Ectodermal cell (in vitro differentiated cells): ENCODE measurements around the gene RNU6-1.

Experiments
- H3K27ac ChIP-seq: 2 replicates; pipeline ENCODE4 v1.7.0; 2013; ENCODE audit warnings: mild to moderate bottlenecking, low read depth, low read length; ENCODE audit not compliant: insufficient read depth, poor library complexity, severe bottlenecking
- H3K27me3 ChIP-seq: 2 replicates; pipeline ENCODE4 v1.7.0; 2013; ENCODE audit warnings: mild to moderate bottlenecking, low read length; ENCODE audit not compliant: insufficient read depth, control insufficient read depth, poor library complexity, severe bottlenecking
- H3K36me3 ChIP-seq: one replicate; pipeline ENCODE4 v1.7.0; 2013; ENCODE audit warnings: low read length; ENCODE audit not compliant: control insufficient read depth, insufficient read depth
- H3K4me1 ChIP-seq: one replicate; pipeline ENCODE4 v1.7.0; 2013; ENCODE audit warnings: low read length; ENCODE audit not compliant: control insufficient read depth, insufficient read depth
- H3K4me3 ChIP-seq: 2 replicates; pipeline ENCODE4 v1.7.0; 2013; ENCODE audit warnings: low read depth, low read length, control low read depth; ENCODE audit not compliant: insufficient read depth
- H3K9me3 ChIP-seq: 2 replicates; pipeline ENCODE4 v1.7.0; 2013; ENCODE audit warnings: mild to moderate bottlenecking, low read length, moderate library complexity; ENCODE audit not compliant: control insufficient read depth
- WGBS, 2 experiments: methylation state at CpG; one replicate each; pipeline ENCODE4 v1.1.7; 2013; ENCODE audit warnings: missing lambda C conversion rate in 2 of 2; 5-methylcytosine and 5-hydroxymethylcytosine counted together

Gene RNU6-1

DNA sequence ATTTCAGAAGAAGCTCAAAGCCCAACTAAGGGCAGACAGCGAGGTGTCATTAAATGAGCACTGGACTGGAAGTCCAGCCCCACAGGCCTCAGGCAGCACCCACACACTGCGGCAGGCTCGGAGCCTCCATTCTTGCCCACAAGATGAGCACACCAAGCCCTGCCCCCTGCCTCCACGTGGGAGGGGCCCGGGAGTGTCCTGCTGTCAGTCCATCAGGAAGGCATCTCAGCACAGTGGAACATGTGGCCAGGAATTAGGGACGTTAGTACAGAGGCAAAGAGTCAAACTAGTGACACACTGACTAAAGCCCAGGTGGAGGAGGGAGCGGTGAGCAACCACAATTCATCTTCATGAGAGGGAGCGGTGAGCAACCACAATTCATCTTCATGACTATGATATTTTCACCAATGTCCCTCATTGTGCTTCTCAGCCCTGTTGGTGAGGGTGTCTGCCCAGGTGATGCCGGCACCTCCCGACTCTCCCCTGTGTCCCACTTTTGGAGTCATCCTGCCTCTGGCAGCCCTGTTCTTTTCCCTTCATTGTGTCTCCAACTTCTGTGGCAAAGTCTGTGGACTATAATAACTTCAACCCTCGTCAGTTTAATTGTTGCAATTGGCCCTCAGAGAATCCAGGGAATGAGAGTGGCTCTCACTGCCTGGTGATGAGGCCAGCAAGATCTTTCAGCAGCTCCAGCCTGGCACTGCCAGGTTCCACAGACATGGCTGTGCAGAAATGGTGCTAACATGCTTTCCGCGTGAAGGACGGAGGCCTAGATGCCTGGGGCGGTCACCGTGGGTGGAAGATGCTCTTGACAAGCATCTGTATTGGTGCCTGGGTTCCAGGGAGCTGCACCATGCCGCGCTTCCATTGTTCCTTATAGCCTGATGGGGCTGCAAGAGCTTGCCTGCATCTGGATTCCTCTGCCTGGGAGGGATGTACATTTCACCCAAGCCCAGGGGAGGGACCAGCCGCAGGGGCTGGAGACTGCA is 37.6 kb downstream of the RNU6-1 start:
- Histone ChIP-seq H3K4me1 (peaks cover 27% of the 10 kb centered on the region), H3K9me3 (no peaks in the 10 kb centered on the region), H3K4me3 (no peak overlapping the region), H3K27me3 (no peaks in the 10 kb centered on the region), H3K36me3 (no peaks in the 10 kb centered on the region), H3K27ac (no peak overlapping the region)
- 85% methylated on average over 19 of the region's 19 CpGs for WGBS, 2 experiments

DNA sequence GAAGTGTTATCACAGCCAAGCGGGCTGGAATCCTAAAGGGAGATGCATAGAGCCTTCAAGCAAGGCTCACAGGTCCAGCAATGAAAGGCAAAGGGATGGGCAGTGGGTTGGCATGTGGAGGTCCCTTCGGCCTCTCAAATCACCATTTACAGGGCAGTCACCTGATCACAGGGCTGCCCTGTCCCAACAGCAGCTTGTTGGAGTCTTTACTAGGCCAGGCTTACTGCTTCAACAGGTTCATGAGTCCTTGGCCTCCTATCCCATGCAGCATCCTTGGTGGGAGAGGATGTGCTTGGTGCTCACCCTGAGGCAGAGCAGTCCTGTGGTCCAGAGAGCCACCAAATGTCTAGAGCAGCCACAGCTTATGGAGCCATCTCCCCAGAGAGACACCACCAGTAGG is 38.7 kb downstream of the RNU6-1 start:
- H3K27ac ChIP-seq, result no peak overlapping the region
- no peaks in the 10 kb centered on the region for H3K27me3 ChIP-seq
- H3K4me3 ChIP-seq, result no peak overlapping the region
- no peaks in the 10 kb centered on the region for H3K36me3 ChIP-seq
- WGBS, 2 experiments, result 93 to 99% methylated on average over 2 of the region's 2 CpGs
- H3K4me1 ChIP-seq, result peaks cover 23% of the 10 kb centered on the region
- H3K9me3 ChIP-seq, result no peaks in the 10 kb centered on the region

DNA sequence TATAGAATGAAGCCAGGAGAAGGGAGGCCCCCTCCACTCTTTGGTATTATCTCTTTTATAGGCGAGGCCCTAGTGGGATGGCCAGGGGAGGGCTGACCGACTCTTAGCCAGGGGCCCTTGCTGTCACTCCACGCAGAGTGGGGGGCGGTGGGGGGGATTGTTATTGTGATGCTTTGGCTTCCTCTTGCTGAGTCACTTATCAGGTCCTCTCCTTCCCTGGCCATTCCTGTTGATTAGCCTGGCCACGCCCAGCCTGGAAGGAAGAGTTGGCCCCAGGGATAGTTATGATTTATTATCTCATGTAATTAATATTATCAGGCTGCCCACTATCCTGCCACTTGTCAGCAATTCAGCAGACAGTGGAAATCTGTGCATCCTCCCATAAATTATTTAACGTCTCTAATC is 40.0 kb downstream of the RNU6-1 start:
- no peaks in the 10 kb centered on the region for H3K9me3 ChIP-seq
- no peaks in the 10 kb centered on the region for H3K36me3 ChIP-seq
- H3K4me1 ChIP-seq, result peaks cover 10% of the 10 kb centered on the region
- 40 to 63% methylated on average over 5 of the region's 6 CpGs for WGBS, 2 experiments
- no peak overlapping the region for H3K4me3 ChIP-seq
- H3K27ac ChIP-seq, result no peak overlapping the region
- H3K27me3 ChIP-seq, result no peaks in the 10 kb centered on the region

DNA sequence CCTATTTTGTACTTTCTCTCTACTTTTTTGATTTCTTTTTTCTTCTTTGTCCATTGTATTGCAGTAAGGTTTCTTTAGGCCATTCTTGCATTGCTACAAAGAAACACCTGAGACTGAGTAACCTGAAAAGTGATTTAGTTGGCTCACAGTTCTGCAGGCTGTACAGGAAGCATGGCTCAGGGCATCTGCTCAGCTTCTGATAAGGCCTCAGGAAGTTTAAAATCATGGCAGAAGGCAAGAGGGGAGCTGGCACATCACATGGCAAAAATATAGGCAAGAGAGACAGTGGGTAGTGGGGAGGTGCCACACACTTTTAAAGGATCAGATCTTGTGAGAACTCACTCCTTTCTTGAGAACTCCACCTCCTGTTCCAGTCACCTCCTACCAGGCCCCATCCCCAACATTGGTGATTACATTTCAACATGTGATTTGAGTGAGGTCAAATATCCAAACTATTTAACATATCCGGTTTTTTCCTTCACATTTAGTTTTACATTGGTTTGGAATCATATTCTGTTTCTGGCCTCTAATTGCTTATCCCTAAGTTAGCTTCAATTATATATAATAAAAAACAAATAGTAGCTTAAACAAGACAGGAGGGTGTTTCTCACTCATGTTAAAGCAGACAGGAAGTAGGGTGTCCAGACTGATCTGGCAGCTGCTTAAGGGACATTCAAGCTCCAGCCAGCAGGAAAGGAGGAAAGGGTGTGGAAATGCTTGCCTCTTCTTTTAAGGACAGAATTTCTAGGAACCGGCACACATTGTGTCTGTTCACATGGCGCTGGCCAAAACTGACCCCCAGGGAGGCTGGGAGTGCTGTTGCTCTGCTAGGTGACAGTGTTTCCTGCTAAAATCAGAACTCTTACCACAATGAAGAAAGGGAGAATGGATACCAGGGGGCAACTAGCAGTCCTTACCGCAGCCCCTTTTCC is 43.4 kb downstream of the RNU6-1 start:
- Histone ChIP-seq H3K36me3 (no peaks in the 10 kb centered on the region), H3K4me3 (no peak overlapping the region), H3K9me3 (no peaks in the 10 kb centered on the region), H3K27ac (no peak overlapping the region), H3K27me3 (no peaks in the 10 kb centered on the region), H3K4me1 (no peaks in the 10 kb centered on the region)
- 92 to 94% methylated on average over 4 of the region's 4 CpGs for WGBS, 2 experiments

DNA sequence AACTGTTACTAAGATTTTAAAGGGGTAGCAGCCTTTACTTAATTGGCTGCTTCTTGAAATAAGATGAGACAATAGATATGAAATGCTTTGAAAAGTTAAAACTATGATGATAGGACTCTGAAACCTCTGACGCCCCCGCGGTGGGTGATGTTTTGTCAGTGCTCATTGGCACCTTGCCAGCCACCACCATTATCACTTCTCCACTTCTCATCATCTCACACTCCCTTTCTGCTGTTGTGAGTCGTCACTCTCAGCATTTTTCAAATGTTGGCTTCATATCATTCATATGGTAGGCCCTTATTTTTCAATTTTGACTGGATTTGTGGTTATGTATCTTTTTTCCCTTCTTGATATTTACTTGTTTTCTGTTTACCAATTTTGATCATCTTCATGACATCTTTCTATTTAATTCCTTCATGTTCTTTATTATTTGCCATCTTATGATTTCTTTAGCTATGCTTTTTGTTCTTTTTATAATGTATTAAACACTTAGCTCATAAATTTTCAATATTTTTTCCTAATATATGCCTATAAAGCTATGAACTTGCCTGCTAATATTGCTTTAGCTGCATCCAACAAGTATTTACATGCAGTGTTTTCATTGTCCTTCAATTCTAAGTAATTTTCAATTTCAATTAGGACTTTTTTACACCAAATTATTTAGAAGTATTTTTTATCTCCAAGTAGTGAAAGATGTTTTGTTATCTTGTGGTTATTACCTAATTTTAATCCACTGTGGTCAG is 44.8 kb downstream of the RNU6-1 start:
- no peak overlapping the region for H3K4me3 ChIP-seq
- no peak overlapping the region for H3K27ac ChIP-seq
- no peaks in the 10 kb centered on the region for H3K4me1 ChIP-seq
- H3K36me3 ChIP-seq, result no peaks in the 10 kb centered on the region
- 90 to 100% methylated on average over 4 of the region's 4 CpGs for WGBS, 2 experiments
- no peaks in the 10 kb centered on the region for H3K27me3 ChIP-seq
- no peaks in the 10 kb centered on the region for H3K9me3 ChIP-seq

DNA sequence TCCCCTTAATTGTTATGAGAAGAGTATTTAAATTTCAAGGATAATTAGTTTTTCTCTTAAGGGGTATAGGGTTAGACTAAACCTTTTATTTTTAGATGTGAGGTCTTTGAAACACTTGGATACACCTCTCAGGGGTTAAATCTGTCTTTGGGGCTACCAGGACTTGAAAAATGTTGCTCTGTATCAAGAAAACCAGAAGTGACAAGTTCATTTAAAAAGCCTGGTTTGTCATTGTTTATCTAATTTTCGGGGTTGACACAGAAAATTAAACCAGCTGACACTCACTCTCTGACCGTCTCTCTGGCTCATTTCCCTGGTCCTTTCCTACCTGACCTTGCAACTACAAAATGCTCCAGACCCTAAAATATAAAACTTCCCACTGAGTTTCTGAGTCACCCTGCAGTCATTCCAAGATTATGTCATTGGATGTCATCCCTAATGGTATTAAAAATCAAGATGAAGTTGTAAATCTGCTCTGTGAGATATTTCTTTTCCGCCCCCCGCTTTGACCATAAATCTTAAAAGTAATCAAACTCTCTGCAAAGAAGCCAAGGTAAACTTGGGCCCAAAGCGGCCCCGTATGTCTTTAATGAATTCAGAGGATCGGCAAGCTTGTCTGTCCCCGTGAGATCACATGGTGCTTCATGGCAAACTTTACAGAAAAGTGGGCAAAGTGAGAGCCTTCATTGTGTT is 47.4 kb downstream of the RNU6-1 start:
- Histone ChIP-seq H3K4me1 (no peaks in the 10 kb centered on the region), H3K27ac (no peak overlapping the region), H3K27me3 (no peaks in the 10 kb centered on the region), H3K9me3 (no peaks in the 10 kb centered on the region), H3K4me3 (no peak overlapping the region), H3K36me3 (no peaks in the 10 kb centered on the region)
- 84 to 86% methylated on average over 8 of the region's 8 CpGs for WGBS, 2 experiments

DNA sequence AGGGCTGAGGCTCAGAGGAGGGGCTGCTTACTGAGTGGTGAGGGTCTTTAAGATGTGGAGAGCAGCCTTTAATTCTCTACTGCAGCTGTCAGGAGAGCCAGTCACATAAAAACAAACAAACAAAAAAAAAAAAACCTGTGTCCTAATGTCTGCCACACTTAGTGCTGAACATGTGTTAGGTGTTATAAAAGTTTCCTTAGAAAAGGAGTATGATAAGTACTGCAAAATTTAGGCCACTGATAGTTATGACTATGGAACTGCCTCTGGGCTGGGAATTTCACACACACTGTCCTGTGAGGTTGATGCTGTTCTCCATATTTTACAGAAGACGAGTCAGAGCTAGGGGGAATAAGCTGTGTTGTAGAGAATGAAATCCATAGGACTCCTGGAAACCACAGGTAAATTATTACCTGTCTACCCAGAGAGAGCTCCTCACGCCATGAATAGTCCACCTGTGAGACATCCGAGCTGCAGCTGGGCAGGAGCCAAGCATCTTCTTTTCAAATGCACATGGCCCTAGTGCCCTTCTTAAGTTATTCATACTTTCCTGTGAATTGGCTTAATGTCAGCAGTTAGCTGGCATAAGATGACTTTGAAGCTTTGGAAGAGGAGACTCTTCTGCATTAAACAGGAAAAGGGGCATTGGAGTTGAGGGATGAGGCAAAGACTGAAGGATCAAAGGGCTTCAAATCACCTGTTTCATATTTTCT is 49.1 kb downstream of the RNU6-1 start:
- Histone ChIP-seq H3K36me3 (no peaks in the 10 kb centered on the region), H3K27me3 (no peaks in the 10 kb centered on the region), H3K4me3 (no peak overlapping the region), H3K9me3 (no peaks in the 10 kb centered on the region), H3K4me1 (no peaks in the 10 kb centered on the region), H3K27ac (no peak overlapping the region)
- 75 to 79% methylated on average over 3 of the region's 3 CpGs for WGBS, 2 experiments
